ENCODE measurements around the gene CCBE1.

CCBE1 gene

DNA sequence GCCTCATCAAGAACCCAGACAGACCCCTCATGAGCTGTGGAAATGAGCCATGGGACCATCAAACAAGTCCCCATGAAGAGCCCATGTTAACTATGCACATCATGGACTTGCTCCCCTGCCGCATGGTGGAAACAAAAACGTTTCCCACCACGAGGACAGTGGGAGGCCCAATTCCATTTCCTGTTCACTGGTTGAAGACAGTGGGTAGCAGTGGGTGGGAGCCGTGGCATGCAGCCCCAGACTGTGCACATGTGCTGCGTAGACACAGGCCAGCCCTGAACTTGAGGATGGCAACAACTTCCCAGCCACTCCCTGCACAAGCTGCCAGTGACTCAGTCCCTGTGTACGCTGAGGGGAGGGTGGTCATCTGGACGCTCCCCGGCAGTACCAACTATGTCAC, 229.7 kb downstream of the CCBE1 start:
- Histone ChIP-seq H3K4me3 (ENCODE audit: low read length) (no peak overlapping the region), H3K27ac (ENCODE audit: low read length) (no peak overlapping the region), H3K27me3 (ENCODE audit: control insufficient read depth, insufficient read depth, low read length) (no peaks in the 10 kb centered on the region), H3K36me3 (ENCODE audit: control insufficient read depth, insufficient read depth, low read length) (no peaks in the 10 kb centered on the region), H3K4me1 (ENCODE audit: control insufficient read depth, insufficient read depth, low read length) (peaks cover 2% of the 10 kb centered on the region; the same call in 1 of the 2 replicates), H3K9me3 (ENCODE audit: control insufficient read depth, insufficient read depth, low read length) (no peaks in the 10 kb centered on the region)
- WGBS (ENCODE audit: insufficient coverage, insufficient read length), result no CpG with 5 or more reads among the region's 8 CpGs
- DNase-seq (ENCODE audit: low read depth, low spot score), result no peak

GRCh38 chr18:59466980-59467379, 230.2 kb downstream of the CCBE1 start:
- Histone ChIP-seq H3K4me1 (ENCODE audit: control insufficient read depth, insufficient read depth, low read length) (peaks cover 2% of the 10 kb centered on the region; the same call in 1 of the 2 replicates), H3K4me3 (ENCODE audit: low read length) (no peak overlapping the region), H3K27me3 (ENCODE audit: control insufficient read depth, insufficient read depth, low read length) (no peaks in the 10 kb centered on the region), H3K36me3 (ENCODE audit: control insufficient read depth, insufficient read depth, low read length) (no peaks in the 10 kb centered on the region), H3K27ac (ENCODE audit: low read length) (no peak overlapping the region), H3K9me3 (ENCODE audit: control insufficient read depth, insufficient read depth, low read length) (no peaks in the 10 kb centered on the region)
- no CpG with 5 or more reads among the region's 3 CpGs for WGBS (ENCODE audit: insufficient coverage, insufficient read length)
- DNase-seq (ENCODE audit: low read depth, low spot score), result no peak

- Histone ChIP-seq H3K4me3 (ENCODE audit: low read length) (no peak overlapping the region), H3K27ac (ENCODE audit: low read length) (no peak overlapping the region), H3K9me3 (ENCODE audit: control insufficient read depth, insufficient read depth, low read length) (no peaks in the 10 kb centered on the region), H3K36me3 (ENCODE audit: control insufficient read depth, insufficient read depth, low read length) (no peaks in the 10 kb centered on the region), H3K4me1 (ENCODE audit: control insufficient read depth, insufficient read depth, low read length) (peaks cover 2% of the 10 kb centered on the region; the same call in 1 of the 2 replicates), H3K27me3 (ENCODE audit: control insufficient read depth, insufficient read depth, low read length) (no peaks in the 10 kb centered on the region)
- no peak for DNase-seq (ENCODE audit: low read depth, low spot score)
- WGBS (ENCODE audit: insufficient coverage, insufficient read length), result no CpG with 5 or more reads among the region's 5 CpGs
These were observed 232.7 kb downstream of the CCBE1 start for GRCh38 chr18:59464486-59464885.

GRCh38 chr18:59461171-59461570, 236.1 kb downstream of the CCBE1 start:
- Histone ChIP-seq H3K9me3 (ENCODE audit: control insufficient read depth, insufficient read depth, low read length) (no peaks in the 10 kb centered on the region), H3K36me3 (ENCODE audit: control insufficient read depth, insufficient read depth, low read length) (no peaks in the 10 kb centered on the region), H3K4me3 (ENCODE audit: low read length) (no peak overlapping the region), H3K27ac (ENCODE audit: low read length) (no peak overlapping the region), H3K4me1 (ENCODE audit: control insufficient read depth, insufficient read depth, low read length) (no peaks in the 10 kb centered on the region), H3K27me3 (ENCODE audit: control insufficient read depth, insufficient read depth, low read length) (no peaks in the 10 kb centered on the region)
- no CpG with 5 or more reads among the region's 3 CpGs for WGBS (ENCODE audit: insufficient coverage, insufficient read length)
- no peak for DNase-seq (ENCODE audit: low read depth, low spot score)

DNA sequence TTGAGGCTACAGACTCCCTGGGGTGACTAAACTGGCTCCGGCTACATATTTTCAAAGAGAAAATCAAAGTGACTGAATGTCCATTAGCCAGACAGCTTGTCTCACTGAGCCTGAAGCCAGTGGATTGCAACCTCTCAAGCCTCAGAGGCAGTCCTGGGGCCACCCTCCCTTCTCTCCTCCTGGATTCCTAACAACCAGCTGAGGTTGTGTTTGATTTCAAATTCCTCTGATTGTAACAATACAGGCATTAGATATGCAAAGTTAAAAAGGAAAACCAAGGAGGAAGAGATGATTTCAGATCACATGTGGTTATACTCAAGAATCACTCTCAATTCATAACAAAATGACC, 237.2 kb downstream of the CCBE1 start:
- H3K9me3 ChIP-seq (ENCODE audit: control insufficient read depth, insufficient read depth, low read length), result no peaks in the 10 kb centered on the region
- no peaks in the 10 kb centered on the region for H3K4me1 ChIP-seq (ENCODE audit: control insufficient read depth, insufficient read depth, low read length)
- DNase-seq (ENCODE audit: low read depth, low spot score), result no peak
- no peaks in the 10 kb centered on the region for H3K36me3 ChIP-seq (ENCODE audit: control insufficient read depth, insufficient read depth, low read length)
- no CpG with 5 or more reads among the region's 1 CpG for WGBS (ENCODE audit: insufficient coverage, insufficient read length)
- no peaks in the 10 kb centered on the region for H3K27me3 ChIP-seq (ENCODE audit: control insufficient read depth, insufficient read depth, low read length)
- H3K4me3 ChIP-seq (ENCODE audit: low read length), result no peak overlapping the region
- no peak overlapping the region for H3K27ac ChIP-seq (ENCODE audit: low read length)

DNA sequence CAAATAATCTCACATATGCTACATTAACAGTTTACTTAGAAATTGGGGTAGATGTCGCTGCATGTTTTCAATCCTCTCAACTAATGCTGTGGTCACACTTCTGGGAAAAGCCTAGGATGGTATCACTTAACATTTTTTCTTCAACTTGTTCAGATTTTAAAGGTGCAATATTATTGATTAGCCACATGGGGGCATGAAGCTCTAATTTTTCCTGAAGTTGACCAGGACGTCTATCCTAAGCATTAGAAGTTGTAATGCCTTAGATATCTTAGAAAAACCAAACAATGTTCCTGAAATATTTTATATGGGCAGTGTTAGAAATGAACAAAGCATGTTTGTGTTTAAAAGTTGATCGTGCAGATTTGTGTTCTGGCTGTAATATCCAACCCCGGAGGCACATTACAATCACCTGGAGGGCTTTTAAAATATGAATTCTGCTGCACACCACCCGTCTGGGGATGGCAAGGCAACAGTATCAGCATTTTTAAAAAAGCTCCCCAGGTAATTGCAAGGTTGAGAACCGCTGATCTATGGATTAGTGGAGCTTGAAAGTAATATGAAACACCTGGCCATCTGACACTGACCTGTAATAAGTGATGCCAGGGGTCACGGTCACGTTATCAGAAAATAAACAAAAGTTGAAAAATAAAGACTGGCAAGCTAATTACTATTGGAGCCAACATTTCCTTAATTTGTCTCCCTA, 237.7 kb downstream of the CCBE1 start:
- Histone ChIP-seq H3K9me3 (ENCODE audit: control insufficient read depth, insufficient read depth, low read length) (no peaks in the 10 kb centered on the region), H3K27ac (ENCODE audit: low read length) (no peak overlapping the region), H3K4me3 (ENCODE audit: low read length) (no peak overlapping the region), H3K36me3 (ENCODE audit: control insufficient read depth, insufficient read depth, low read length) (no peaks in the 10 kb centered on the region), H3K27me3 (ENCODE audit: control insufficient read depth, insufficient read depth, low read length) (no peaks in the 10 kb centered on the region), H3K4me1 (ENCODE audit: control insufficient read depth, insufficient read depth, low read length) (no peaks in the 10 kb centered on the region)
- DNase-seq (ENCODE audit: low read depth, low spot score), result no peak
- no CpG with 5 or more reads among the region's 8 CpGs for WGBS (ENCODE audit: insufficient coverage, insufficient read length)

GRCh38 chr18:59458575-59458974, 238.6 kb downstream of the CCBE1 start:
- WGBS (ENCODE audit: insufficient coverage, insufficient read length), result no CpG with 5 or more reads among the region's 8 CpGs
- no peaks in the 10 kb centered on the region for H3K4me1 ChIP-seq (ENCODE audit: control insufficient read depth, insufficient read depth, low read length)
- H3K4me3 ChIP-seq (ENCODE audit: low read length), result no peak overlapping the region
- no peak for DNase-seq (ENCODE audit: low read depth, low spot score)
- H3K36me3 ChIP-seq (ENCODE audit: control insufficient read depth, insufficient read depth, low read length), result no peaks in the 10 kb centered on the region
- no peaks in the 10 kb centered on the region for H3K9me3 ChIP-seq (ENCODE audit: control insufficient read depth, insufficient read depth, low read length)
- no peaks in the 10 kb centered on the region for H3K27me3 ChIP-seq (ENCODE audit: control insufficient read depth, insufficient read depth, low read length)
- no peak overlapping the region for H3K27ac ChIP-seq (ENCODE audit: low read length)

- H3K4me1 ChIP-seq (ENCODE audit: control insufficient read depth, insufficient read depth, low read length), result no peaks in the 10 kb centered on the region
- no peak overlapping the region for H3K4me3 ChIP-seq (ENCODE audit: low read length)
- H3K27me3 ChIP-seq (ENCODE audit: control insufficient read depth, insufficient read depth, low read length), result no peaks in the 10 kb centered on the region
- no peak overlapping the region for H3K27ac ChIP-seq (ENCODE audit: low read length)
- DNase-seq (ENCODE audit: low read depth, low spot score), result no peak
- no CpG with 5 or more reads among the region's 3 CpGs for WGBS (ENCODE audit: insufficient coverage, insufficient read length)
- H3K9me3 ChIP-seq (ENCODE audit: control insufficient read depth, insufficient read depth, low read length), result no peaks in the 10 kb centered on the region
- no peaks in the 10 kb centered on the region for H3K36me3 ChIP-seq (ENCODE audit: control insufficient read depth, insufficient read depth, low read length)
These were observed 240.6 kb downstream of the CCBE1 start for GRCh38 chr18:59456657-59457056.

DNA sequence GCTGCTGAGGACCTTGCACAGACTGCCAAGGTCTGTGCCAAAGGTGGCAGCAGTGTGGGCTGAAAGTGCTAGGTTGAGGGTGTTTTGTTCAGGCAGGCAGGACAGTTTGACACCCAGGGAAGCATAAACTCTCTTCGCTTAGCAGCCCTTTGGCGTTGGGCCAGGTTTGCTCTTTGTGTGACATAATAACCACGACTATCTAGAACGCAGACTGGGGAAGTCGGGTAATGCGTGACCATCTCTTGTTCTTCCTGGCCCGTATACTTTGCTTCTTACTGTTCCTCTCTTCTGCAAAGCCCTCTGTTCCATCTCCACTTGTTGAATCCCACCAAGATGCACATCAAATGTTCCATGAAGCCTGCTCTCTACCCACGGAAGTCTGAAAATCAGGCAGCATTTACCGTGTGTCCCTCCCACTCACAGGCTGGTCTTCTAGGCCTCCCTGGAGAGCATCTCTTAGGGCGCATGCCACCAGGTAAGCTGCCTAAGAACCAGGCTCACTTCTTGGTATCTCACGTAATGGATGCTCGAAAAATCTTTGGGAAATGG, 241.4 kb downstream of the CCBE1 start:
- no peaks in the 10 kb centered on the region for H3K27me3 ChIP-seq (ENCODE audit: control insufficient read depth, insufficient read depth, low read length)
- H3K4me3 ChIP-seq (ENCODE audit: low read length), result no peak overlapping the region
- no peaks in the 10 kb centered on the region for H3K4me1 ChIP-seq (ENCODE audit: control insufficient read depth, insufficient read depth, low read length)
- H3K36me3 ChIP-seq (ENCODE audit: control insufficient read depth, insufficient read depth, low read length), result no peaks in the 10 kb centered on the region
- whole genome bisulfite sequencing (ENCODE audit: insufficient coverage, insufficient read length), result no CpG with 5 or more reads among the region's 12 CpGs
- DNase-seq (ENCODE audit: low read depth, low spot score), result no peak
- no peaks in the 10 kb centered on the region for H3K9me3 ChIP-seq (ENCODE audit: control insufficient read depth, insufficient read depth, low read length)
- H3K27ac ChIP-seq (ENCODE audit: low read length), result no peak overlapping the region

DNA sequence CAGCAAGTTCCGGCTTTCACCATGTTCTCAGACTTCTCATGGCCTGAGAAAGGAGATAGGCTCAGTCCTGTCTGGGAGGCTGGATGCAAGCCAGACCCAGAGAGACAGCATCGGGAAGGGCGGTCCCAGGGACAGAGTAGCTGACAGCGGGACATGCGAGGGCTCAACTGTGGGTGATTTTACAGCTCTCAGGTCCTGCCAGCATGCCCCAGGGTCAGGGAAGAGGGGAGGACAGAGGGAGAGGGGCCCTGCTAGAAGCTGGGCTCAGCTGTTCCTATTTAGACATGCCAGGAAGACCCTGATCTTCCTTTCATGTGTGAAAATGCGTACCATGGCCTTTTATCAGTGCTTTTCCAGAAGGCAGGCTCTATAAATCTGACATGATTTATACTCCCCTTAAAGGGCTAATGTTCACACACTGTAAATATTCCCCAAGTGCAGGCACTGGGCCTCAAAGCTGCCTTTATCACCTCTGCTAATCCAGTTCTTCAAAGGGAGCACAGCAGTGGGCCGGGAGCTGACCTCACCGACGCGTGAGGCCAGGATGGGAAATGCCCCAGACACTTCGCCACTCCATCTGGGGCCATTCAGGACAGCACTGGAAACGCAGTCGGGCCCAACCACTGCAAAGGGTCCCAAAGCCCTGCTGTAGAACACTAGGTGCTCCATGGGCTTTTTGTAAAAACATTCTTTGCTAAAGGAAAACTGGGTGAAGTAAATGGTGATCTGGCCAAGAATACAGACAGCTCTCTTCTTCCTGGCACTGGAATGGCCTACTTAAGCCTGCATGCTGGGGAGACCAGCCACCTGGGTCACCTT, 242.1 kb downstream of the CCBE1 start:
- no peaks in the 10 kb centered on the region for H3K27me3 ChIP-seq (ENCODE audit: control insufficient read depth, insufficient read depth, low read length)
- no peaks in the 10 kb centered on the region for H3K36me3 ChIP-seq (ENCODE audit: control insufficient read depth, insufficient read depth, low read length)
- no CpG with 5 or more reads among the region's 13 CpGs for WGBS (ENCODE audit: insufficient coverage, insufficient read length)
- no peak overlapping the region for H3K27ac ChIP-seq (ENCODE audit: low read length)
- no peaks in the 10 kb centered on the region for H3K9me3 ChIP-seq (ENCODE audit: control insufficient read depth, insufficient read depth, low read length)
- H3K4me3 ChIP-seq (ENCODE audit: low read length), result no peak overlapping the region
- no peaks in the 10 kb centered on the region for H3K4me1 ChIP-seq (ENCODE audit: control insufficient read depth, insufficient read depth, low read length)
- DNase-seq (ENCODE audit: low read depth, low spot score), result no peak
